Nephron (organoid): Measurements from ENCODE around the gene SMC4.
A peak's percentile ranks its signal among the peaks of the same experiment; 100 is the strongest.

Experiments
- H3K27ac Mint-ChIP-seq, 3 experiments: 2 replicates each; pipeline ENCODE4 v1.8.0; 2020; ENCODE audit warnings: mixed read lengths in 3 of 3, mild to moderate bottlenecking in 2 of 3, moderate library complexity in 1 of 3
- H3K27me3 Mint-ChIP-seq: 2 replicates; pipeline ENCODE4 v1.8.0; 2021; ENCODE audit warnings: low read depth, mild to moderate bottlenecking, moderate library complexity, mixed read lengths
- H3K36me3 Mint-ChIP-seq: 2 replicates; pipeline ENCODE4 v1.8.0; 2020; ENCODE audit warnings: low read depth, mixed read lengths
- H3K4me1 Mint-ChIP-seq: 2 replicates; pipeline ENCODE4 v1.8.0; 2020; ENCODE audit warnings: mixed read lengths
- H3K4me3 Mint-ChIP-seq, 3 experiments: 2 replicates each; pipeline ENCODE4 v1.8.0; 2020; ENCODE audit warnings: mild to moderate bottlenecking in 3 of 3, mixed read lengths in 3 of 3, moderate library complexity in 2 of 3
- H3K9me3 Mint-ChIP-seq: 2 replicates; pipeline ENCODE4 v1.8.0; 2020; ENCODE audit warnings: mixed read lengths
- TF ChIP-seq, protein P1 (sequence below), 3 experiments: fragments of 200-600 bp; sonication (generic); IDR thresholded peaks; one replicate each; pipeline ENCODE4 v1.5.0; 2021; ENCODE audit warnings: antibody characterized with exemption in 3 of 3; ENCODE audit not compliant: unreplicated experiment in 3 of 3

Gene SMC4

DNA sequence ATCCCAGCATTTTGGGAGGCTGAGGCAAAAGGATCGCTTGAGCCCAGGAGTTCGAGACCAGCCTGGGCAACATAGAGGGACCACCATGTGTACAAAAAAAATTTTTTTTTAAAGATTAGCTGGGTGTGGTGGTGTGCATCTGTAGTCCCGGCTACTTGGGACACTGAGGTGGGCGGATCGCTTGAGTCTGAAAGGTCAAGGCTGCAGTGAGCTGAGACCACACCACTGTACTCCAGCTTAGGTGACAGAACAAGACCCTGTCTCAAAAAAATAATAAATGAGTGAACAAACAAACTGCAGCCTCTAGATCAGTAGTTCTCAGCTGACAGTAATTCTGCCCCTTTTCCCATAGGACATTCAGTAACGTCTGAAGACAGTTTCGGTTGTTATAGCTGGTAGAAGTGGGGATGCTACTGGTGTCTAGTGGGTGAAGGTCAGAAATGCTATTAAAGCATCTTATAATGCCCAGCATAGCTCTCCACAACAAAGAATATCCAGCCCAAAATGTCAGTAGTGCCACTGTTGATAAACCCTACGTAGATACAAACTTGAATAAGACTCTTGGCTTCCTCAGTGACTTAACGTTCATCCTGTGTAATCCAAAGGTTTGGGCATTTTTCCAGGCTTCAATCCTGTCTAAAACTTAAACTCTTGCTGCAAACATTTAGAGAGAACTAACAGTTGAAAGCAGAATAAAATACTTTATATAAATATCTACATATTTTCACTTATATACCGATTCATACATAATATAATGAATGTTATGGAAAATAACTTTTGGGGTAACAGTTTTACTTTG, 10.6 kb downstream of the SMC4 start:
- TF ChIP-seq, protein P1, sequence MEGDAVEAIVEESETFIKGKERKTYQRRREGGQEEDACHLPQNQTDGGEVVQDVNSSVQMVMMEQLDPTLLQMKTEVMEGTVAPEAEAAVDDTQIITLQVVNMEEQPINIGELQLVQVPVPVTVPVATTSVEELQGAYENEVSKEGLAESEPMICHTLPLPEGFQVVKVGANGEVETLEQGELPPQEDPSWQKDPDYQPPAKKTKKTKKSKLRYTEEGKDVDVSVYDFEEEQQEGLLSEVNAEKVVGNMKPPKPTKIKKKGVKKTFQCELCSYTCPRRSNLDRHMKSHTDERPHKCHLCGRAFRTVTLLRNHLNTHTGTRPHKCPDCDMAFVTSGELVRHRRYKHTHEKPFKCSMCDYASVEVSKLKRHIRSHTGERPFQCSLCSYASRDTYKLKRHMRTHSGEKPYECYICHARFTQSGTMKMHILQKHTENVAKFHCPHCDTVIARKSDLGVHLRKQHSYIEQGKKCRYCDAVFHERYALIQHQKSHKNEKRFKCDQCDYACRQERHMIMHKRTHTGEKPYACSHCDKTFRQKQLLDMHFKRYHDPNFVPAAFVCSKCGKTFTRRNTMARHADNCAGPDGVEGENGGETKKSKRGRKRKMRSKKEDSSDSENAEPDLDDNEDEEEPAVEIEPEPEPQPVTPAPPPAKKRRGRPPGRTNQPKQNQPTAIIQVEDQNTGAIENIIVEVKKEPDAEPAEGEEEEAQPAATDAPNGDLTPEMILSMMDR (IDR thresholded peaks at IDR 0.05; ENCODE audit: unreplicated experiment in 3 of 3), result no peak
- peaks cover 5% of the 10 kb centered on the region for H3K4me1 Mint-ChIP-seq

DNA sequence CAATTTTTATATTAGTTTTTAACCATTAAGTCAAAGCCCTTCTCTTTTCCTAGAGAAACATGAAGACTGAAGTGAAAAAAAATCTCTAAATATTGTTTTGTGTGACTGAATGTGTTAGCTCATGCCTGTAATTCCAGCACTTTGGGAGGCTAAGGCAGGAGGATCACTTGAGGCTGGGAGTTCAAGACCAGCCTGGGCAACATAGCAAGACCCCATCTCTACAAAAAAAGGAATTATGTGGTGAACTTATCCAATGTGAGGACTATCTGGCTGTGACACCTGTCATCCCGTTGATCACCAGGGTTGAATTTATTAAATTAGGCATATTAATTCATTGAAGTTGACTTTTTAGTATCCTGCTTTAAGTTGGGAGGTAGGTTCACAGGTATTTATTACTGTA, 13.0 kb downstream of the SMC4 start:
- Mint-ChIP-seq H3K27ac (no peak overlapping the region), H3K4me3 (no peak overlapping the region), H3K27me3 (no peaks in the 10 kb centered on the region), H3K4me1 (peaks cover 5% of the 10 kb centered on the region), H3K36me3 (peaks cover 37% of the 10 kb centered on the region), H3K9me3 (no peaks in the 10 kb centered on the region)
- TF ChIP-seq, protein P1 (IDR thresholded peaks at IDR 0.05; ENCODE audit: unreplicated experiment in 3 of 3), result no peak

More for the DNA sequence above, 10.6 kb downstream of the SMC4 start:
- H3K27me3 Mint-ChIP-seq, result no peaks in the 10 kb centered on the region
- H3K4me3 Mint-ChIP-seq, result no peak overlapping the region
- H3K27ac Mint-ChIP-seq, result peak overlapping the region in 1 of 3 experiments; percentile 40
- H3K36me3 Mint-ChIP-seq, result peaks cover 31% of the 10 kb centered on the region
- no peaks in the 10 kb centered on the region for H3K9me3 Mint-ChIP-seq

DNA sequence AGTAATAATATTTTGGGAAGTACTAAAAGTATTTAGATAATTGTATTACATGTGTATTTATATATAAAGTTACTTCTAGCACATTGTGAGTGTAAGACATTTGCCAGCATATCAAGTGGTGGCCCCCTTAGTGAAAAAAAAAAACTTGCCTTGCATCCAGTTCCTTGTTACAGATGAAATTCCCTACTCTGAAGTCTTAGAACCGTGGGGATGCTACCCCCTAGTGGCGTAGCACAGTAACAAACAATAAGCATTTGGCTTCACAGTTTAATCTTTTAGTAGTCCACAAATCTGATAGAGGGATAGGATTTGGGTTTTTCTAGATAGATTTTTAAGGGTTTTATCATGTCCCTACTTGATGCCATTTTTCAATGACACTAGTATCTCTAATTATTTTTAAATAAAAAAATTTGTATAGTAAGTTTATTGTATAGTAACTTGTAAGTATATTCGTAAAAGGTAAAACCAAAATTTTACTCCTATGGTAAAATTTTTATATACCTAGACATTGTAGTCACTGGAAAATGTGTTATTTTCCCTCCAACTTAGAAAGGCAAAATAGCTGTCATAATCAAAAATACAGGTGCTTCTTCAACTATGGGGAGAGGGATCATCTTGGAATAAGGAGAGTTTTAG, 14.3 kb downstream of the SMC4 start:
- Mint-ChIP-seq H3K36me3 (peaks cover 43% of the 10 kb centered on the region), H3K4me1 (peaks cover 5% of the 10 kb centered on the region), H3K27me3 (no peaks in the 10 kb centered on the region), H3K9me3 (no peaks in the 10 kb centered on the region), H3K4me3 (no peak overlapping the region), H3K27ac (peak overlapping the region in 1 of 3 experiments; percentile 65)
- TF ChIP-seq, protein P1 (IDR thresholded peaks at IDR 0.05; ENCODE audit: unreplicated experiment in 3 of 3), result peak; percentile 80 to 88 (median 86)

DNA sequence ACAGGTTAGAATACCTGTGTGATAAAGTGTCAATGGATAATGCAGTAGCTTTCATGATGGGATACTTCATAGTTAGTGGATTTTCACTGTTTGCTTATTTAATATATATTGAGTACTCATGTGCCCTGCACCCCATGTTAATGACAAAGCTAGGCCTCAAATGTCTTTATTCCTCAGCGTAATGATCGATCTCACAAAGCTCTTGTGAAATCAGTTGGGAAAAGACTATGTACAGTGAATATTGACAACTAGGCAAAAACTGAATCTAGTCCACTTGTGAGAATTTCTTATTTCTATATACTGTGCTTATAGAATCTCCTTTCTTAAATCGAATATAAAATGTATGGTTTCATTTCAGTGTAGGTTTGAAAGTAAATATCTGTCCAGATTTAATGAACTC, 17.9 kb downstream of the SMC4 start:
- H3K27ac Mint-ChIP-seq, result no peak overlapping the region
- H3K9me3 Mint-ChIP-seq, result no peaks in the 10 kb centered on the region
- no peak overlapping the region for H3K4me3 Mint-ChIP-seq
- H3K36me3 Mint-ChIP-seq, result peaks cover 49% of the 10 kb centered on the region
- H3K4me1 Mint-ChIP-seq, result peaks cover 5% of the 10 kb centered on the region
- no peaks in the 10 kb centered on the region for H3K27me3 Mint-ChIP-seq
- TF ChIP-seq, protein P1 (IDR thresholded peaks at IDR 0.05; ENCODE audit: unreplicated experiment in 3 of 3), result no peak

- TF ChIP-seq, protein P1 (IDR thresholded peaks at IDR 0.05; ENCODE audit: unreplicated experiment in 3 of 3), result no peak
These were observed 28.5 kb downstream of the SMC4 start for GRCh38 chr3:160427832-160428424.

More at GRCh38 chr3:160427832-160428424, 28.5 kb downstream of the SMC4 start:
- no peak overlapping the region for H3K27ac Mint-ChIP-seq
- H3K9me3 Mint-ChIP-seq, result no peaks in the 10 kb centered on the region
- no peak overlapping the region for H3K4me3 Mint-ChIP-seq
- no peaks in the 10 kb centered on the region for H3K4me1 Mint-ChIP-seq
- peaks cover 79% of the 10 kb centered on the region for H3K36me3 Mint-ChIP-seq
- no peaks in the 10 kb centered on the region for H3K27me3 Mint-ChIP-seq
